HG03139 (cell line): ENCODE results near the gene MMP20.

Experiments
- ATAC-seq: cut with Tn5 transposase; IDR thresholded peaks from one replicate; pipeline ENCODE4 v1.9.1; 2021; ENCODE audit not compliant: unreplicated experiment

MMP20 gene

GRCh38 chr11:102560555-102561011 is 64.5 kb downstream of the MMP20 start:
- peak; percentile 70 for ATAC-seq

- ATAC-seq, result peak; percentile 40
These were observed 65.3 kb downstream of the MMP20 start for GRCh38 chr11:102559839-102560238.

- no peak for ATAC-seq
These were observed 70.0 kb downstream of the MMP20 start for GRCh38 chr11:102555091-102555490.

GRCh38 chr11:102553835-102554282 is 71.3 kb downstream of the MMP20 start:
- ATAC-seq, result peak; percentile 61

- no peak for ATAC-seq
These were observed 72.5 kb downstream of the MMP20 start for GRCh38 chr11:102552447-102553194.

- no peak for ATAC-seq
These were observed 73.1 kb downstream of the MMP20 start for GRCh38 chr11:102552020-102552419.

- ATAC-seq, result no peak
These were observed 73.9 kb downstream of the MMP20 start for GRCh38 chr11:102551169-102551781.

GRCh38 chr11:102546923-102547471 is 78.1 kb downstream of the MMP20 start:
- ATAC-seq, result peak; percentile 75

GRCh38 chr11:102546427-102546826 is 78.7 kb downstream of the MMP20 start:
- peak; percentile 42 for ATAC-seq

GRCh38 chr11:102545701-102546100 is 79.4 kb downstream of the MMP20 start:
- no peak for ATAC-seq

- ATAC-seq, result no peak
These were observed 80.5 kb downstream of the MMP20 start for GRCh38 chr11:102544594-102544993.

GRCh38 chr11:102539567-102539966 is 85.6 kb downstream of the MMP20 start:
- no peak for ATAC-seq

GRCh38 chr11:102538932-102539331 is 86.2 kb downstream of the MMP20 start:
- ATAC-seq, result no peak

GRCh38 chr11:102534261-102534872 is 90.8 kb downstream of the MMP20 start:
- no peak for ATAC-seq

- ATAC-seq, result peak; percentile 51
These were observed 94.6 kb downstream of the MMP20 start, which contains the start of gene MMP7 for GRCh38 chr11:102530558-102530957. TSS of gene MMP7 (minus strand) at chr11:102530747. CDS start at chr11:102530700, 47 bp downstream.

GRCh38 chr11:102528618-102529017 is 96.5 kb downstream of the MMP20 start:
- no peak for ATAC-seq

- ATAC-seq, result no peak
These were observed 97.4 kb downstream of the MMP20 start for GRCh38 chr11:102527684-102528083.

GRCh38 chr11:102527041-102527440 is 98.1 kb downstream of the MMP20 start:
- no peak for ATAC-seq
